ENCODE results near the gene CARD10.

DNA sequence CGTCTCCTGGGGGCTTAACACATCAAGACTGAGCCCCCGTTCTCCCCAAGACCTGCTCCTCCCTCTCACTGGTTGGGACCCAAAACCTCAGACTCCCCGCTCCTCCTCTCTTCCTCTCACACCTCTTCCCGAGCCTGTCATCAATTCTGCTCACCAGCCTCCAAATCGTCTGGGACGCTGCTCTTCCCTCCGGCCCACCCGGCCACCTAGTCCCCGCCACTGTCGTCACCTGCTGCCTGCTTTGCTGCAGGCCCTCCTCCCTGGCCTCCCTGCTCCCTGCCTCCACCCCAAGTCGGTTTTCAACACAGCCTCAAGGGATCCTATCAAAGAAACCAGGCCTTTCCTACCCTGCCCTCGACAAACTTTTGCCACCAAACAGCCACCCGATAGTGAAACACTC, 36.2 kb downstream of the CARD10 start:
- TF ChIP-seq TAF1 (IDR thresholded peaks at IDR 0.05; ENCODE audit: low read depth) (no peak), EP300 (IDR thresholded peaks at IDR 0.05; ENCODE audit: borderline replicate concordance) (no peak), TEAD4 (IDR thresholded peaks at IDR 0.05) (no peak), CEBPB (IDR thresholded peaks at IDR 0.05) (no peak), CREB1 (IDR thresholded peaks at IDR 0.05; ENCODE audit: low read depth) (no peak), RAD21 (IDR thresholded peaks at IDR 0.05; ENCODE audit: low read depth) (no peak), YY1 (IDR thresholded peaks at IDR 0.05; ENCODE audit: low read depth) (no peak)
- TF ChIP-seq, protein P1, sequence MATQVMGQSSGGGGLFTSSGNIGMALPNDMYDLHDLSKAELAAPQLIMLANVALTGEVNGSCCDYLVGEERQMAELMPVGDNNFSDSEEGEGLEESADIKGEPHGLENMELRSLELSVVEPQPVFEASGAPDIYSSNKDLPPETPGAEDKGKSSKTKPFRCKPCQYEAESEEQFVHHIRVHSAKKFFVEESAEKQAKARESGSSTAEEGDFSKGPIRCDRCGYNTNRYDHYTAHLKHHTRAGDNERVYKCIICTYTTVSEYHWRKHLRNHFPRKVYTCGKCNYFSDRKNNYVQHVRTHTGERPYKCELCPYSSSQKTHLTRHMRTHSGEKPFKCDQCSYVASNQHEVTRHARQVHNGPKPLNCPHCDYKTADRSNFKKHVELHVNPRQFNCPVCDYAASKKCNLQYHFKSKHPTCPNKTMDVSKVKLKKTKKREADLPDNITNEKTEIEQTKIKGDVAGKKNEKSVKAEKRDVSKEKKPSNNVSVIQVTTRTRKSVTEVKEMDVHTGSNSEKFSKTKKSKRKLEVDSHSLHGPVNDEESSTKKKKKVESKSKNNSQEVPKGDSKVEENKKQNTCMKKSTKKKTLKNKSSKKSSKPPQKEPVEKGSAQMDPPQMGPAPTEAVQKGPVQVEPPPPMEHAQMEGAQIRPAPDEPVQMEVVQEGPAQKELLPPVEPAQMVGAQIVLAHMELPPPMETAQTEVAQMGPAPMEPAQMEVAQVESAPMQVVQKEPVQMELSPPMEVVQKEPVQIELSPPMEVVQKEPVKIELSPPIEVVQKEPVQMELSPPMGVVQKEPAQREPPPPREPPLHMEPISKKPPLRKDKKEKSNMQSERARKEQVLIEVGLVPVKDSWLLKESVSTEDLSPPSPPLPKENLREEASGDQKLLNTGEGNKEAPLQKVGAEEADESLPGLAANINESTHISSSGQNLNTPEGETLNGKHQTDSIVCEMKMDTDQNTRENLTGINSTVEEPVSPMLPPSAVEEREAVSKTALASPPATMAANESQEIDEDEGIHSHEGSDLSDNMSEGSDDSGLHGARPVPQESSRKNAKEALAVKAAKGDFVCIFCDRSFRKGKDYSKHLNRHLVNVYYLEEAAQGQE (IDR thresholded peaks at IDR 0.05; ENCODE audit: low read depth): no peak
- TF ChIP-seq, protein P2, sequence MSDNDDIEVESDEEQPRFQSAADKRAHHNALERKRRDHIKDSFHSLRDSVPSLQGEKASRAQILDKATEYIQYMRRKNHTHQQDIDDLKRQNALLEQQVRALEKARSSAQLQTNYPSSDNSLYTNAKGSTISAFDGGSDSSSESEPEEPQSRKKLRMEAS (IDR thresholded peaks at IDR 0.05): no peak
